Activated T-helper 1 cell treated with Interleukin-2 at 50 U/mL for 16 hours (primary cell): ENCODE data around the gene ATP6V0A1.
"Not testable (repeated sequence)": the region's sequence is repeated elsewhere in the genome, so short reads cannot be mapped to it uniquely, and the experiment has no call there.

Experiments used
- DNase-seq: peaks from one replicate; pipeline ENCODE4 v3.0.0-alpha.2; 2020; ENCODE audit warnings: low read depth

ATP6V0A1 gene

GRCh38 chr17:42458497-42459255 is at the start of gene ATP6V0A1:
ATP6V0A1 (plus strand) TSS chr17:42458878; CDS start chr17:42460895, 2,017 bp downstream.
- peak; percentile 71 for DNase-seq

- DNase-seq = no peak
These were observed 49.0 kb upstream of the ATP6V0A1 start for GRCh38 chr17:42409523-42410318.

GRCh38 chr17:42410319-42410685 is 48.4 kb upstream of the ATP6V0A1 start:
- no peak for DNase-seq

- DNase-seq = no peak
These were observed 47.3 kb upstream of the ATP6V0A1 start for GRCh38 chr17:42411361-42411760.

GRCh38 chr17:42411905-42412679 is 46.6 kb upstream of the ATP6V0A1 start:
- DNase-seq = no peak

GRCh38 chr17:42413464-42414040 is 45.1 kb upstream of the ATP6V0A1 start:
- DNase-seq = no peak

GRCh38 chr17:42414704-42415409 is 43.8 kb upstream of the ATP6V0A1 start:
- peak; percentile 40 for DNase-seq

- not testable (repeated sequence) for DNase-seq
These were observed 40.7 kb upstream of the ATP6V0A1 start for GRCh38 chr17:42417981-42418380.

- no peak for DNase-seq
These were observed 37.6 kb upstream of the ATP6V0A1 start for GRCh38 chr17:42421136-42421506.

GRCh38 chr17:42421507-42422338 is 37.0 kb upstream of the ATP6V0A1 start:
- DNase-seq = no peak

GRCh38 chr17:42422412-42422957 is 36.2 kb upstream of the ATP6V0A1 start:
- no peak for DNase-seq

GRCh38 chr17:42422958-42423712 is 35.5 kb upstream of the ATP6V0A1 start, which contains the start of gene CAVIN1:
CAVIN1 (minus strand) TSS chr17:42423256; CDS start chr17:42423097, 159 bp downstream.
- DNase-seq = no peak

- no peak for DNase-seq
These were observed 34.9 kb upstream of the ATP6V0A1 start for GRCh38 chr17:42423766-42424165.

- no peak for DNase-seq
These were observed 33.6 kb upstream of the ATP6V0A1 start for GRCh38 chr17:42424991-42425610.

- no peak for DNase-seq
These were observed 30.3 kb upstream of the ATP6V0A1 start for GRCh38 chr17:42428141-42428944.

GRCh38 chr17:42429726-42430447 is 28.8 kb upstream of the ATP6V0A1 start:
- DNase-seq = no peak

- no peak for DNase-seq
These were observed 26.9 kb upstream of the ATP6V0A1 start for GRCh38 chr17:42431758-42432161.
